ENCODE data around the gene CCDC121. TPM values are rescaled to one million over a fixed set of nuclear protein-coding genes. Genes with fewer than 3 reads are reported as not detected.

Gene CCDC121
- total RNA-seq, 1 donor from 2014 or later: 1.6 TPM

GRCh38 chr2:27652341-27652740, 23.5 kb upstream of the CCDC121 start:
- no peak for FAIRE-seq
- Histone ChIP-seq H3K36me3 (ENCODE audit: insufficient read depth, low read length) (peaks cover 58% of the 10 kb centered on the region), H3K9me3 (ENCODE audit: insufficient read depth, low read depth, low read length) (no peaks in the 10 kb centered on the region), H3K4me2 (ENCODE audit: low read length) (peak overlapping the region; percentile 1), H3K9ac (ENCODE audit: low read length) (no peak overlapping the region), H2AFZ (ENCODE audit: low read depth, low read length) (no peak overlapping the region), H3K79me2 (ENCODE audit: insufficient read depth, low read length) (peaks cover 2% of the 10 kb centered on the region), H3K27ac (ENCODE audit: low read depth, low read length) (peak overlapping the region; percentile 31), H3K4me3 (ENCODE audit: insufficient read depth, low read depth, low read length) (no peak overlapping the region), H3K27me3 (ENCODE audit: insufficient read depth, low read length) (no peaks in the 10 kb centered on the region), H4K20me1 (ENCODE audit: insufficient read depth, low read length) (peaks cover 23% of the 10 kb centered on the region), H3K4me1 (ENCODE audit: insufficient read depth, low read length) (peaks cover 28% of the 10 kb centered on the region)
- H3K4me3 Mint-ChIP-seq (ENCODE audit: unreplicated experiment): no peak overlapping the region
- DNase-seq (ENCODE audit: low read depth): no peak
- no peak for TF ChIP-seq EZH2 (IDR thresholded peaks at IDR 0.05; ENCODE audit: insufficient read depth, low read length)
- TF ChIP-seq CTCF (IDR thresholded peaks at IDR 0.05; ENCODE audit: insufficient read depth, low read depth, low read length): no peak
- no peak overlapping the region for H3K27ac Mint-ChIP-seq (ENCODE audit: unreplicated experiment)
- H3K27me3 Mint-ChIP-seq (ENCODE audit: low read depth, unreplicated experiment): no peaks in the 10 kb centered on the region
- H3K4me1 Mint-ChIP-seq (ENCODE audit: low read depth, unreplicated experiment): peaks cover 21% of the 10 kb centered on the region
- H3K36me3 Mint-ChIP-seq (ENCODE audit: low read depth, unreplicated experiment): peaks cover 9% of the 10 kb centered on the region
- H3K9me3 Mint-ChIP-seq (ENCODE audit: unreplicated experiment): no peaks in the 10 kb centered on the region

GRCh38 chr2:27651056-27651455, 22.2 kb upstream of the CCDC121 start:
- H3K4me1 ChIP-seq (ENCODE audit: insufficient read depth, low read length): peaks cover 28% of the 10 kb centered on the region
- Mint-ChIP-seq H3K36me3 (ENCODE audit: low read depth, unreplicated experiment) (peaks cover 8% of the 10 kb centered on the region), H3K4me3 (ENCODE audit: unreplicated experiment) (no peak overlapping the region), H3K9me3 (ENCODE audit: unreplicated experiment) (no peaks in the 10 kb centered on the region), H3K4me1 (ENCODE audit: low read depth, unreplicated experiment) (peaks cover 26% of the 10 kb centered on the region), H3K27me3 (ENCODE audit: low read depth, unreplicated experiment) (no peaks in the 10 kb centered on the region), H3K27ac (ENCODE audit: unreplicated experiment) (no peak overlapping the region)
- DNase-seq (ENCODE audit: low read depth) (no peak), FAIRE-seq (no peak)
- no peak overlapping the region for H3K4me2 ChIP-seq (ENCODE audit: low read length)
- H4K20me1 ChIP-seq (ENCODE audit: insufficient read depth, low read length): peaks cover 23% of the 10 kb centered on the region
- no peak overlapping the region for H3K9ac ChIP-seq (ENCODE audit: low read length)
- H3K27me3 ChIP-seq (ENCODE audit: insufficient read depth, low read length): no peaks in the 10 kb centered on the region
- no peaks in the 10 kb centered on the region for H3K79me2 ChIP-seq (ENCODE audit: insufficient read depth, low read length)
- no peaks in the 10 kb centered on the region for H3K9me3 ChIP-seq (ENCODE audit: insufficient read depth, low read depth, low read length)
- peaks cover 55% of the 10 kb centered on the region for H3K36me3 ChIP-seq (ENCODE audit: insufficient read depth, low read length)
- peak overlapping the region; percentile 27 for H3K27ac ChIP-seq (ENCODE audit: low read depth, low read length)
- H2AFZ ChIP-seq (ENCODE audit: low read depth, low read length): no peak overlapping the region
- H3K4me3 ChIP-seq (ENCODE audit: insufficient read depth, low read depth, low read length): no peak overlapping the region
- TF ChIP-seq CTCF (IDR thresholded peaks at IDR 0.05; ENCODE audit: insufficient read depth, low read depth, low read length) (no peak), EZH2 (IDR thresholded peaks at IDR 0.05; ENCODE audit: insufficient read depth, low read length) (no peak)

GRCh38 chr2:27647737-27648136, 18.9 kb upstream of the CCDC121 start:
- Mint-ChIP-seq H3K4me3 (ENCODE audit: unreplicated experiment) (no peak overlapping the region), H3K27me3 (ENCODE audit: low read depth, unreplicated experiment) (no peaks in the 10 kb centered on the region), H3K27ac (ENCODE audit: unreplicated experiment) (no peak overlapping the region), H3K9me3 (ENCODE audit: unreplicated experiment) (no peaks in the 10 kb centered on the region), H3K36me3 (ENCODE audit: low read depth, unreplicated experiment) (peaks cover 6% of the 10 kb centered on the region), H3K4me1 (ENCODE audit: low read depth, unreplicated experiment) (peaks cover 13% of the 10 kb centered on the region)
- no peaks in the 10 kb centered on the region for H3K27me3 ChIP-seq (ENCODE audit: insufficient read depth, low read length)
- H3K4me3 ChIP-seq (ENCODE audit: insufficient read depth, low read depth, low read length): no peak overlapping the region
- H3K27ac ChIP-seq (ENCODE audit: low read depth, low read length): no peak overlapping the region
- no peak overlapping the region for H3K4me2 ChIP-seq (ENCODE audit: low read length)
- H3K9ac ChIP-seq (ENCODE audit: low read length): no peak overlapping the region
- peaks cover 6% of the 10 kb centered on the region for H3K4me1 ChIP-seq (ENCODE audit: insufficient read depth, low read length)
- no peak overlapping the region for H2AFZ ChIP-seq (ENCODE audit: low read depth, low read length)
- H3K36me3 ChIP-seq (ENCODE audit: insufficient read depth, low read length): peaks cover 50% of the 10 kb centered on the region
- peaks cover 5% of the 10 kb centered on the region for H4K20me1 ChIP-seq (ENCODE audit: insufficient read depth, low read length)
- DNase-seq (ENCODE audit: low read depth) (no peak), FAIRE-seq (no peak)
- peaks cover 3% of the 10 kb centered on the region for H3K79me2 ChIP-seq (ENCODE audit: insufficient read depth, low read length)
- TF ChIP-seq CTCF (IDR thresholded peaks at IDR 0.05; ENCODE audit: insufficient read depth, low read depth, low read length) (no peak), EZH2 (IDR thresholded peaks at IDR 0.05; ENCODE audit: insufficient read depth, low read length) (no peak)
- H3K9me3 ChIP-seq (ENCODE audit: insufficient read depth, low read depth, low read length): no peaks in the 10 kb centered on the region

All from astrocyte (in vitro differentiated cells and primary cell).